A673 (cell line): Measurements from ENCODE around the gene MPC1. TPM values are rescaled to one million over a fixed set of nuclear protein-coding genes. Genes with fewer than 3 reads are reported as not detected.
A peak's percentile ranks its signal among the peaks of the same experiment; 100 is the strongest.

Experiments
- BruUV-seq: library from RNA; stranded (reverse); fragments of 400-500 nt; replicated peaks from 2 replicates; lab custom pipeline; 2021; lab: Mats Ljungman, UMichigan
- CTCF ChIA-PET: fragments of 300-600 bp; sonication (Branson Sonifier 250); formaldehyde crosslinking; loops from one replicate; lab custom pipeline; 2022; ENCODE audit warnings: antibody characterized with exemption; lab: Charles Lee
- POLR2A ChIA-PET: fragments of 300-600 bp; sonication (Branson Sonifier 250); formaldehyde crosslinking; loops from one replicate; lab custom pipeline; 2022; ENCODE audit warnings: antibody characterized with exemption; ENCODE audit not compliant: low non-redundant PET; lab: Charles Lee
- DNase-seq: peaks from one replicate; pipeline ENCODE4 v3.0.0-alpha.2; 2015; ENCODE audit warnings: low spot score
- H3K27ac ChIP-seq: fragments of 200-600 bp; sonication (generic); 2 replicates; pipeline ENCODE4 v1.5.1; 2016; ENCODE audit warnings: mixed run types, low read depth, mild to moderate bottlenecking, mixed read lengths, antibody characterized with exemption, low read length; ENCODE audit not compliant: poor library complexity, severe bottlenecking
- H3K27me3 ChIP-seq: fragments of 200-600 bp; sonication (generic); replicated peaks from 2 replicates; pipeline ENCODE4 v1.6.1; 2017; ENCODE audit warnings: mixed run types, low read depth, mild to moderate bottlenecking, mixed read lengths, antibody characterized with exemption, low read length; ENCODE audit not compliant: insufficient read depth, poor library complexity
- H3K36me3 ChIP-seq: fragments of 200-600 bp; sonication (generic); 2 replicates; pipeline ENCODE4 v1.6.1; 2016; ENCODE audit warnings: mixed run types, mild to moderate bottlenecking, mixed read lengths, antibody characterized with exemption, low read length; ENCODE audit not compliant: insufficient read depth, poor library complexity, severe bottlenecking
- H3K4me1 ChIP-seq: fragments of 200-600 bp; sonication (generic); 2 replicates; pipeline ENCODE4 v1.6.1; 2017; ENCODE audit warnings: mixed run types, mild to moderate bottlenecking, mixed read lengths, antibody characterized with exemption, low read length; ENCODE audit not compliant: insufficient read depth, poor library complexity, severe bottlenecking
- H3K4me3 ChIP-seq: fragments of 200-600 bp; sonication (generic); 2 replicates; pipeline ENCODE4 v1.5.1; 2016; ENCODE audit warnings: low read depth, mixed run types, mild to moderate bottlenecking, mixed read lengths, low read length; ENCODE audit not compliant: poor library complexity, severe bottlenecking
- H3K9me3 ChIP-seq: fragments of 200-600 bp; sonication (generic); 2 replicates; pipeline ENCODE4 v1.6.1; 2016; ENCODE audit warnings: mixed run types, low read depth, mild to moderate bottlenecking, mixed read lengths, antibody characterized with exemption, low read length; ENCODE audit not compliant: poor library complexity, severe bottlenecking
- EZH2 ChIP-seq: fragments of 200-600 bp; sonication (generic); IDR thresholded peaks from 2 replicates; pipeline ENCODE4 v1.6.1; 2017; ENCODE audit warnings: borderline replicate concordance, low read depth, mild to moderate bottlenecking, mixed read lengths, antibody characterized with exemption, low read length; ENCODE audit not compliant: poor library complexity, severe bottlenecking
- intact Hi-C: fragments of 100-400 bp; cut with micrococcal nuclease; formaldehyde crosslinking; loops from one replicate; pipeline ENCODE4 v1.10.0; 2022; ENCODE audit not compliant: unreplicated experiment
- total RNA-seq: library from RNA; stranded (reverse); gene quantifications from 2 replicates; pipeline ENCODE4 v1.2.3, GENCODE V29; 2021
- TF ChIP-seq, protein P1 (sequence below): fragments of 300-800, 200-600 bp; sonication (generic); conservative IDR thresholded peaks from 2 replicates; pipeline ENCODE4 v1.5.1; 2017; ENCODE audit warnings: low read depth, mild to moderate bottlenecking, antibody characterized with exemption, low read length, moderate library complexity, mixed read lengths

The MPC1 gene
- total RNA-seq, 1 experiment from 2014 or later: 35.9 TPM

DNA sequence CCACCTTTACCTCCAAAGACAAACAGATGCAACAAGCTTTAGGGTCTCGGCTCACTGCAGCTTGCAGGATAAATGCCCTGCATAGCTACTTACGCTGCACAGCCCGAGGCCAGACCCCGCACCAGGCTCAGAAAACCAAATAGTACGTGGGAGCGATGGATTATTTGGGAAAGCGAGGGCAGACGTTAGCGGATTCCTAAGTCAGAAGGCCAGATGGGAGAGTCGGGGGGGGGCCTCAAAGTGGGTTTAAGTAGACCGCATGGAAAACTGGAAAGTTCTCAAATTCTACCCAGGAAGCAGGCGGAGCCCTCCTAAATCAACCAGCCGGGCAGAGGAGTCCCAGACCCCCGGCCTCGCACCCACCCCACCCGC, 40.8 kb downstream of the MPC1 start:
- peak; percentile 42 for DNase-seq
- ChIA-PET CTCF (no interaction called here), POLR2A (interaction anchor here (0.6 to 0.7 kb wide), 2 partner anchors 147 to 286 kb away, joined by 4 to 5 read pairs; no protein-coding TSS in a partner anchor)
- TF ChIP-seq, protein P1, sequence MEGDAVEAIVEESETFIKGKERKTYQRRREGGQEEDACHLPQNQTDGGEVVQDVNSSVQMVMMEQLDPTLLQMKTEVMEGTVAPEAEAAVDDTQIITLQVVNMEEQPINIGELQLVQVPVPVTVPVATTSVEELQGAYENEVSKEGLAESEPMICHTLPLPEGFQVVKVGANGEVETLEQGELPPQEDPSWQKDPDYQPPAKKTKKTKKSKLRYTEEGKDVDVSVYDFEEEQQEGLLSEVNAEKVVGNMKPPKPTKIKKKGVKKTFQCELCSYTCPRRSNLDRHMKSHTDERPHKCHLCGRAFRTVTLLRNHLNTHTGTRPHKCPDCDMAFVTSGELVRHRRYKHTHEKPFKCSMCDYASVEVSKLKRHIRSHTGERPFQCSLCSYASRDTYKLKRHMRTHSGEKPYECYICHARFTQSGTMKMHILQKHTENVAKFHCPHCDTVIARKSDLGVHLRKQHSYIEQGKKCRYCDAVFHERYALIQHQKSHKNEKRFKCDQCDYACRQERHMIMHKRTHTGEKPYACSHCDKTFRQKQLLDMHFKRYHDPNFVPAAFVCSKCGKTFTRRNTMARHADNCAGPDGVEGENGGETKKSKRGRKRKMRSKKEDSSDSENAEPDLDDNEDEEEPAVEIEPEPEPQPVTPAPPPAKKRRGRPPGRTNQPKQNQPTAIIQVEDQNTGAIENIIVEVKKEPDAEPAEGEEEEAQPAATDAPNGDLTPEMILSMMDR: no peak
- no peak for TF ChIP-seq EZH2
- H3K9me3 ChIP-seq: no peaks in the 10 kb centered on the region
- peak overlapping the region; percentile 99 for H3K27ac ChIP-seq
- H3K4me1 ChIP-seq: peaks cover 5% of the 10 kb centered on the region
- H3K27me3 ChIP-seq: no peaks in the 10 kb centered on the region
- peaks cover 5% of the 10 kb centered on the region for H3K36me3 ChIP-seq
- H3K4me3 ChIP-seq: peak overlapping the region; percentile 82
- BruUV-seq: no TSS peak
- intact Hi-C loops: loop anchor here (5.0 kb wide), 1 partner anchor 40 kb away; the partner anchor contains the start of gene MPC1

DNA sequence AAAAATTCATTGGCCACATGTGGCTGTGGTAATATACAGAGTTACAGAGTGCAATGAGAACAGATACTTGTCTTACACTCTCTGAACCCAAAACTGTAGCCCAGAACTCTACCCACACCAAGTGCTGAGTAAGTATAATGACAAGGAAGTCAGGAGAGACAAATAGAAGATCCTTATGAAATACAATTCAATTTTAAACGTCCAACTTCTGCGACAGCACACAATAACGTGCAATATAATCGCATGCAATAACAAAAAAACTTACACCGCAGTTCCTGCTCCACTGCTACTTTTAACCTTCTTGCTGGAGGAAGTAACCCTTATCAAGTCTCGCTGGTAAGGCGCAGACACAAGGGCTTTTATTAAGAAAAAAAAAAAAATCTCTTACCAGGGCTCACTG, 41.3 kb downstream of the MPC1 start:
- Histone ChIP-seq H3K4me1 (peaks cover 5% of the 10 kb centered on the region), H3K36me3 (peaks cover 5% of the 10 kb centered on the region), H3K9me3 (no peaks in the 10 kb centered on the region), H3K27ac (peak overlapping the region; percentile 99), H3K27me3 (no peaks in the 10 kb centered on the region), H3K4me3 (peak overlapping the region; percentile 82)
- intact Hi-C loops: loop anchor here (5.0 kb wide), 1 partner anchor 41 kb away; the partner anchor contains the start of gene MPC1
- no TSS peak for BruUV-seq
- POLR2A ChIA-PET: interaction anchor here (0.7 kb wide), 1 partner anchor 147 kb away, joined by 5 read pairs; no protein-coding TSS in a partner anchor
- CTCF ChIA-PET: no interaction called here
- TF ChIP-seq, protein P1: no peak
- TF ChIP-seq EZH2: no peak
- no peak for DNase-seq

DNA sequence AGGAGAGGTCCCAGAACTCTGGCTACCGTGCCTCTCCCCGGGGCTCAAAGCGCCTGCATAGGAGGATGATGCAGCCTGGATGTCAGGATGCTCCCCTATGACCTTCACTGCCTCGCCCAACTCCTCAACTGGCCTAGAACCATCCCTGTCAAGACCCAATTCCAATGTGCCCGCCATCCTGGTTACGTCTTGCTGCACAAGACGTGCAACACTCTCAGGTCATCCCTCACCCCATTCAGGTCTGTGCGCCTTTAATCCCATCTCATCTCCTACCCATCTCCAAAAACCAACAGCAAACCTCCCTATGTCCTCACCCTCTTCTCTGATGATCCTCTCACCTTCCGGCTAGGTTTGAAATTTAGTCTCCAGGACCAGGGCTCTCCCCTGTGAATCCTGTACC, 43.9 kb downstream of the MPC1 start:
- TF ChIP-seq EZH2: no peak
- H3K36me3 ChIP-seq: peaks cover 14% of the 10 kb centered on the region
- H3K27me3 ChIP-seq: no peaks in the 10 kb centered on the region
- intact Hi-C loops: no loop called here
- no peaks in the 10 kb centered on the region for H3K9me3 ChIP-seq
- BruUV-seq: no TSS peak
- POLR2A ChIA-PET: no interaction called here
- CTCF ChIA-PET: no interaction called here
- H3K27ac ChIP-seq: no peak overlapping the region
- H3K4me1 ChIP-seq: peaks cover 5% of the 10 kb centered on the region
- H3K4me3 ChIP-seq: no peak overlapping the region
- no peak for DNase-seq

DNA sequence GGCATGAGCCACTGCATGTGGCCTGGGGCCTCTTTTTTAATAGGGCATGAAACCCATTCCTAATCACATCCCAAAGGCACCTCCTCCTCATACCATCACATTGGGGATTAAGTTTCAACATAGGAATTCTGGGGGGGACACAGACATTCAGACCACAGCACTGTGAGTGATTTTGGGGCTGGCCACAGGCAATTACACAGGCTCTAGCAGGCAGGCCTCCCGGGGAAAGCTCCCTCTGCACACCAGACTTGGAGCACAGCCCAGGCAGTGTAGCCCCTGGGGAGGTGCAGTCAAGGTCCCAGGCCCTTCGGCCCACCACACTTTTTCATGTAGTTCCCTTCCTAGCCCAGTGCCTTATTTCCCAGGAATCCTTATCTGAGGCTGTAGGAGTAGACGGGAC, 45.9 kb downstream of the MPC1 start:
- Histone ChIP-seq H3K9me3 (no peaks in the 10 kb centered on the region), H3K36me3 (peaks cover 14% of the 10 kb centered on the region), H3K27me3 (no peaks in the 10 kb centered on the region), H3K4me3 (no peak overlapping the region), H3K27ac (no peak overlapping the region), H3K4me1 (peaks cover 5% of the 10 kb centered on the region)
- no peak for DNase-seq
- ChIA-PET CTCF (no interaction called here), POLR2A (no interaction called here)
- TF ChIP-seq, protein P1: no peak
- TF ChIP-seq EZH2: no peak
- no TSS peak for BruUV-seq
- intact Hi-C loops: no loop called here
